ENCODE data around the gene MXRA7. TPM values are rescaled to one million over a fixed set of nuclear protein-coding genes. Genes with fewer than 3 reads are reported as not detected.
"Not testable (repeated sequence)": the region's sequence is repeated elsewhere in the genome, so short reads cannot be mapped to it uniquely, and the experiment has no call there.

The MXRA7 gene
- total and polyA plus RNA-seq, 4 donors, result 4.8 to 22.1 (median 11.3) TPM

- no peak overlapping the region for H3K27ac ChIP-seq (ENCODE audit: low read depth in 1 of 2, low read length in 2 of 2)
- no peaks in the 10 kb centered on the region for H3K27me3 ChIP-seq (ENCODE audit: control insufficient read depth in 4 of 4, insufficient read depth in 4 of 4, low read length in 3 of 4)
- no peaks in the 10 kb centered on the region for H3K9me3 ChIP-seq (ENCODE audit: control insufficient read depth in 4 of 4, low read length in 3 of 4)
- TF ChIP-seq REST (IDR thresholded peaks at IDR 0.05) (no peak), FOXA1 (IDR thresholded peaks at IDR 0.05) (no peak), MAX (IDR thresholded peaks at IDR 0.05) (no peak), ZBTB33 (IDR thresholded peaks at IDR 0.05) (no peak), YY1 (IDR thresholded peaks at IDR 0.05) (no peak), HNF4A (conservative IDR thresholded peaks at IDR 0.05) (no peak), NR2F2 (IDR thresholded peaks at IDR 0.05) (no peak), FOXA2 (IDR thresholded peaks at IDR 0.05) (no peak), RAD21 (IDR thresholded peaks at IDR 0.05) (no peak), RXRA (IDR thresholded peaks at IDR 0.05) (no peak), JUND (IDR thresholded peaks at IDR 0.05) (no peak), GABPA (IDR thresholded peaks at IDR 0.05 in 1 of 2, conservative IDR thresholded peaks at IDR 0.05 in 1 of 2) (no peak)
- TF ChIP-seq, protein P1, sequence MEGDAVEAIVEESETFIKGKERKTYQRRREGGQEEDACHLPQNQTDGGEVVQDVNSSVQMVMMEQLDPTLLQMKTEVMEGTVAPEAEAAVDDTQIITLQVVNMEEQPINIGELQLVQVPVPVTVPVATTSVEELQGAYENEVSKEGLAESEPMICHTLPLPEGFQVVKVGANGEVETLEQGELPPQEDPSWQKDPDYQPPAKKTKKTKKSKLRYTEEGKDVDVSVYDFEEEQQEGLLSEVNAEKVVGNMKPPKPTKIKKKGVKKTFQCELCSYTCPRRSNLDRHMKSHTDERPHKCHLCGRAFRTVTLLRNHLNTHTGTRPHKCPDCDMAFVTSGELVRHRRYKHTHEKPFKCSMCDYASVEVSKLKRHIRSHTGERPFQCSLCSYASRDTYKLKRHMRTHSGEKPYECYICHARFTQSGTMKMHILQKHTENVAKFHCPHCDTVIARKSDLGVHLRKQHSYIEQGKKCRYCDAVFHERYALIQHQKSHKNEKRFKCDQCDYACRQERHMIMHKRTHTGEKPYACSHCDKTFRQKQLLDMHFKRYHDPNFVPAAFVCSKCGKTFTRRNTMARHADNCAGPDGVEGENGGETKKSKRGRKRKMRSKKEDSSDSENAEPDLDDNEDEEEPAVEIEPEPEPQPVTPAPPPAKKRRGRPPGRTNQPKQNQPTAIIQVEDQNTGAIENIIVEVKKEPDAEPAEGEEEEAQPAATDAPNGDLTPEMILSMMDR (IDR thresholded peaks at IDR 0.05; ENCODE audit: low read depth, low read length, missing input control), result no peak
- TF ChIP-seq, protein P2, sequence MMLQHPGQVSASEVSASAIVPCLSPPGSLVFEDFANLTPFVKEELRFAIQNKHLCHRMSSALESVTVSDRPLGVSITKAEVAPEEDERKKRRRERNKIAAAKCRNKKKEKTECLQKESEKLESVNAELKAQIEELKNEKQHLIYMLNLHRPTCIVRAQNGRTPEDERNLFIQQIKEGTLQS (IDR thresholded peaks at IDR 0.05), result no peak
- H3K9ac ChIP-seq (ENCODE audit: low read depth in 1 of 2, low read length in 2 of 2), result no peak overlapping the region
- no peak for DNase-seq (ENCODE audit: low spot score)
- peaks cover 7 to 41% (median 37%) of the 10 kb centered on the region in 4 donors for H3K4me1 ChIP-seq (ENCODE audit: control insufficient read depth in 4 of 4, insufficient read depth in 4 of 4, low read length in 3 of 4)
- WGBS, result 86% methylated on average over 3 of the region's 3 CpGs
- peaks cover 12 to 38% (median 28%) of the 10 kb centered on the region in 4 donors for H3K36me3 ChIP-seq (ENCODE audit: control insufficient read depth in 4 of 4, insufficient read depth in 3 of 4, low read depth in 1 of 4, low read length in 3 of 4)
- H3K4me3 ChIP-seq (ENCODE audit: low read depth in 1 of 3, low read length in 3 of 3), result no peak overlapping the region
These were observed 22.2 kb upstream of the MXRA7 start for GRCh38 chr17:76732734-76733617.

DNA sequence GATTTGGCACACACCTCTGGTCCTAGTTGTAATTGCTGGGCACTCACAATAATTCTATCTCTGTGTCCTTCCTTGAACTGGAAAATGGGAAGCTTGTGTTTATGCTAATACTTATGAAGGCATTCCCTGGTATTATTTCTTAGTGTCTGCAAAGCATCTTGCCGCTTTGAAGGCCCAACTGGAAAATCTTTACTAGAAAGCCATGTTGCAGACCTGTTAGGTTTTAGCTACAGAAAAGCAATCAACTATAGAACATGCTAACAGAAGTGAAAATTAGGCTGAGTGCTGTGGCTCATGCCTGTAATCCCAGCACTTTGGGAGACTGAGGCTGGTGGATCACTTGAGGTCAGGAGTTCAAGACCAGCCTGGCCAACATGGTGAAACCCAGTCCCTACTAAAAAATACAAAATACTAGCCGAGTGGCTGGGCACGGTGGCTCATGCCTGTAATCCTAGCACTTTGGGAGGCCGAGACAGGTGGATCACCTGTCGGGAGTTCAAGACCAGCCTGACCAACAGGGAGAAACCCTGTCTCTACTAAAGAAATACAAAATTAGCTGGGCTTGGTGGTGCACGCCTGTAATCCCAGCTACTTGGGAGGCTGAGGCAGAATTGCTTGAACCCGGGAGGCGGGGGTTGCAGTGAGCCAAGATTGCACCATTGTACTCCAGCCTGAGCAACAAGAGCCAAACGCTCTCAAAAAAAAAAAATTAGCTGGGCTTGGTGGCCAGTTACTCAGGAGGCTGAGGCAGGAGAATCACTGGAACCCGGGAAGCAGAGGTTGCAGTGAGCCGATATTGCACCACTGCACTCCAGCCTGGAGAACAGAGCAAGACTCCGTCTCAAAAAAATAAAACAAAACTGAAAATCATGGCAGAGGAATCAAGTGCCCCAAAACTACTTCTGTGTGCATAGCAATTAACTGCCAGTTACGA lies 21.3 kb upstream of the MXRA7 start:
- H3K27ac ChIP-seq (ENCODE audit: low read depth in 1 of 2, low read length in 2 of 2); H3K9me3 ChIP-seq (ENCODE audit: control insufficient read depth in 4 of 4, low read length in 3 of 4); H3K9ac ChIP-seq (ENCODE audit: low read depth in 1 of 2, low read length in 2 of 2); DNase-seq (ENCODE audit: low spot score); H3K4me3 ChIP-seq (ENCODE audit: low read depth in 1 of 3, low read length in 3 of 3); H3K27me3 ChIP-seq (ENCODE audit: control insufficient read depth in 4 of 4, insufficient read depth in 4 of 4, low read length in 3 of 4): not testable (repeated sequence)
- Histone ChIP-seq H3K36me3 (ENCODE audit: control insufficient read depth in 4 of 4, insufficient read depth in 3 of 4, low read depth in 1 of 4, low read length in 3 of 4) (peaks cover 12 to 38% (median 28%) of the 10 kb centered on the region in 4 donors), H3K4me1 (ENCODE audit: control insufficient read depth in 4 of 4, insufficient read depth in 4 of 4, low read length in 3 of 4) (peaks cover 10 to 47% (median 44%) of the 10 kb centered on the region in 4 donors)
- 89% methylated on average over 13 of the region's 13 CpGs for WGBS

Measured in liver (tissue), 9 donors.